Measurements from ENCODE around the gene SLC26A5.

Gene SLC26A5

DNA sequence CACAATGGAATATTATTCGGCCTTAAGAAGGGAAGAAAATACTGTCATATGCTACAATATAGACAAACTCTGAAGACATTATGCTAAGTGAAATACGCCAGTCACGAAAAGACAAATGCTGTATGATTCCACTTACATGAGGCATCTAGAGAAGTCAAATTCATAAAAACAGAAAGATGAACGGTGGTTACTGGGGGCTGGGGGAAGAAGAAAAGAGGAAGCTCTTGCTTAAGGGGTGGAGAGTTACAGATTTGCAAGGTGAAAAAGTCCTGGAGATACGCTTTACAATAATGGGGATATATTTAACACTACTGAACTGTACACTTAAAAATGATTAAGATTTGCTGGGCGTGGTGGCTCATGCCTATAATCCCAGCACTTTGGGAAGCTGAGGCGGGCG is 49.5 kb downstream of the SLC26A5 start:
- H3K4me3 ChIP-seq (ENCODE audit: low read length): no peak overlapping the region
- H3K9ac ChIP-seq (ENCODE audit: low read length): no peak overlapping the region
- no peaks in the 10 kb centered on the region for H3K4me1 ChIP-seq (ENCODE audit: control insufficient read depth, low read depth, low read length)
- no peak overlapping the region for H3K27ac ChIP-seq (ENCODE audit: low read length)
- no peaks in the 10 kb centered on the region for H3K27me3 ChIP-seq (ENCODE audit: control insufficient read depth, insufficient read depth, low read length)
- H3K9me3 ChIP-seq (ENCODE audit: control insufficient read depth, low read depth, low read length): no peaks in the 10 kb centered on the region
- no peaks in the 10 kb centered on the region for H3K36me3 ChIP-seq (ENCODE audit: control insufficient read depth, low read depth, low read length)

DNA sequence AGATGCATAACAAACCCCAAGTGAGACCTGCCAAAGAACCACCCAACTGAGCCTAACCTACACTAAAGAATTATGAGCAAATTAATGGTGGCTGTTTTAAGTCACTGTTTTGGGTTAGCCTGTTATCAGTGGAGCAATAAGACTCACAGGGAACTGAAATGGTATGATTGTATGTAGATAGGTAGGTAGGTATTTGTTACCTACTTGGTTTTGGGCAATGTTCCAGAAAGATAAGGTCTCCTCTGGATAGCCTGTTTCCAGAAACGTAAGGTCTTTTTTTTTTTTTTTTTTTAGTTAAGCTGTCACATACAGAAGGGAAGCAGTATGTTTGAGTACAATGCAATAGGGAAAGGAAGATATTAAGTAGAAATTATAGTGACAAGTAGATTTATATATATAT is 50.9 kb downstream of the SLC26A5 start:
- no peak overlapping the region for H3K9ac ChIP-seq (ENCODE audit: low read length)
- H3K4me3 ChIP-seq (ENCODE audit: low read length): no peak overlapping the region
- no peaks in the 10 kb centered on the region for H3K4me1 ChIP-seq (ENCODE audit: control insufficient read depth, low read depth, low read length)
- H3K9me3 ChIP-seq (ENCODE audit: control insufficient read depth, low read depth, low read length): no peaks in the 10 kb centered on the region
- no peak overlapping the region for H3K27ac ChIP-seq (ENCODE audit: low read length)
- no peaks in the 10 kb centered on the region for H3K27me3 ChIP-seq (ENCODE audit: control insufficient read depth, insufficient read depth, low read length)
- no peaks in the 10 kb centered on the region for H3K36me3 ChIP-seq (ENCODE audit: control insufficient read depth, low read depth, low read length)

DNA sequence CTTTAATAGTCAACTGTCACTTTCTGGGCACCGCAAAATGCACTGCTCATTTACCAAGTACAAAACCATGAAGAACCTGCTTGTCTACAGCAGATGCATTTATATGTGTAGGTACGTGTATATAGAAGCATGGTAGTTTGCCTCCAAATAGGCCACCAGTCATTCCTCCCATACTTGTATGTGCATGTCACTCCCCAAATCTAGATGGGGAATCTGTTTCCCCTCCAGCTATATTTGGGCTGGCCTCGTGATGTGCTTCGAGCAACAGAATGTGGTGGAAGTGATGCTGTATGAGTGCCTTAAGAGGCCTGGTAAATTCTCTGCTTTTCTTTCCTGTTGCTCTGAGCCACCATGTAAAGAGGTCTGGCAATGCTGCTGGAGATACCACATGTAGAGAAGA is 51.4 kb downstream of the SLC26A5 start:
- Histone ChIP-seq H3K36me3 (ENCODE audit: control insufficient read depth, low read depth, low read length) (no peaks in the 10 kb centered on the region), H3K4me3 (ENCODE audit: low read length) (no peak overlapping the region), H3K9me3 (ENCODE audit: control insufficient read depth, low read depth, low read length) (no peaks in the 10 kb centered on the region), H3K9ac (ENCODE audit: low read length) (no peak overlapping the region), H3K27me3 (ENCODE audit: control insufficient read depth, insufficient read depth, low read length) (no peaks in the 10 kb centered on the region), H3K27ac (ENCODE audit: low read length) (no peak overlapping the region), H3K4me1 (ENCODE audit: control insufficient read depth, low read depth, low read length) (no peaks in the 10 kb centered on the region)

DNA sequence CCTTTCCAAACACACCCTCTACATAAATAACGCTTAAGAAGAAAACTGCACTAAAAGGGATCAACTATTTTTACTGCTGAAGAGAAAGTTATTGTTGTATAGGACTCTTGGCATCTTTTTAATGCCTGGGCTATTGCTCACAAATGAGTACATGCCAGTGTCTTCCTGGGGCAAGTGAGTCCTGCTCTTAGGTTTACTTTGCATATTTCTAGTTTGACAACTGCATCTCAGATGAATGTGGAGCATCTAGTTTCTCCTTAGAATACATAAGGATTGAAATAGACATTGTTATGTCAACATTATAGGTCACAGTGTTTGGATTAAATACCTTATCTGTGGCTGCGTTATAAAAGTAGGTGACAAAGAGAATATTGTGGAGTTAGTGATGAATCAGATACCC is 54.0 kb downstream of the SLC26A5 start:
- H3K27me3 ChIP-seq (ENCODE audit: control insufficient read depth, insufficient read depth, low read length): no peaks in the 10 kb centered on the region

DNA sequence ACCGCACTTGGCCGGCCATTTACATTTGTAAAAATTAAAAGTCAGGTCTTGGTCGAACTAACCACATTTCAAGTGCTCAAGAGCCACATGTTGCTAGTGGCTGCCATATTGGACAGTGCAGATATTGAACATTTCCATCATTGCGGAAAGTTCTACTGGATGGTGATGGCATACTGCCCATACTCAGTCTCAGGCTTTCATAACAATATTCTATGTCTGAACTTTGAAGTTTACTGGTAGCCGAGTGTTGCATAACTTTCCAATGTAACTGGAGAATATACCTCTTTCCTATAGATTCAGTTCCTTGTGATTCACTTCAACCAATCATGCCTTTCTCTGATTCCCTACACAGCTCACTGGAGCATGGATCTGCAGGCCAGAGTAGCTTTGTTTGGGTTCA is 54.9 kb downstream of the SLC26A5 start:
- no peaks in the 10 kb centered on the region for H3K4me1 ChIP-seq (ENCODE audit: control insufficient read depth, low read depth, low read length)
- no peaks in the 10 kb centered on the region for H3K36me3 ChIP-seq (ENCODE audit: control insufficient read depth, low read depth, low read length)
- H3K27ac ChIP-seq (ENCODE audit: low read length): no peak overlapping the region
- no peaks in the 10 kb centered on the region for H3K9me3 ChIP-seq (ENCODE audit: control insufficient read depth, low read depth, low read length)
- no peaks in the 10 kb centered on the region for H3K27me3 ChIP-seq (ENCODE audit: control insufficient read depth, insufficient read depth, low read length)
- H3K9ac ChIP-seq (ENCODE audit: low read length): no peak overlapping the region
- H3K4me3 ChIP-seq (ENCODE audit: low read length): no peak overlapping the region

More for the DNA sequence above, 54.0 kb downstream of the SLC26A5 start:
- Histone ChIP-seq H3K9ac (ENCODE audit: low read length) (no peak overlapping the region), H3K36me3 (ENCODE audit: control insufficient read depth, low read depth, low read length) (no peaks in the 10 kb centered on the region), H3K4me3 (ENCODE audit: low read length) (no peak overlapping the region), H3K9me3 (ENCODE audit: control insufficient read depth, low read depth, low read length) (no peaks in the 10 kb centered on the region), H3K27ac (ENCODE audit: low read length) (no peak overlapping the region), H3K4me1 (ENCODE audit: control insufficient read depth, low read depth, low read length) (no peaks in the 10 kb centered on the region)

DNA sequence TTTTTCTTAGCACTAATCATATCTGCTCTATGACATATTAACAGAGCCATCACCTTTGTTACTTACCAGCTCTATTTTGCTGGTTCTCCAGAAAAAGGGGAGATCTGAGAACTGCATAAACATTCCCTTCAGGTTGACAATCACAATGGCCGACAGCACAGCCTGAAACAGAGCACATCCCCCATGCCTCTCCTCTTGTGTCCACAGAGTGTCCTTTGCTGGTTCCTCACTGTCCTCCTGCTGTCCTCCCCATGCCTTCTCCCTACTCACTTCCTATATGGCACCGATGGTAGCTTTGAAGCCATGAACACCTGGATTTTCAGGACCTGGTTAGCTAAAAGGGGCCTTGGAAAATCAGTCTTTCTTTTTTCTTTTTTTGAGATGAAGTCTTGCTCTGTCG is 56.7 kb downstream of the SLC26A5 start:
- no peaks in the 10 kb centered on the region for H3K9me3 ChIP-seq (ENCODE audit: control insufficient read depth, low read depth, low read length)
- H3K27me3 ChIP-seq (ENCODE audit: control insufficient read depth, insufficient read depth, low read length): no peaks in the 10 kb centered on the region
- no peak overlapping the region for H3K4me3 ChIP-seq (ENCODE audit: low read length)
- H3K27ac ChIP-seq (ENCODE audit: low read length): no peak overlapping the region
- H3K4me1 ChIP-seq (ENCODE audit: control insufficient read depth, low read depth, low read length): no peaks in the 10 kb centered on the region
- H3K36me3 ChIP-seq (ENCODE audit: control insufficient read depth, low read depth, low read length): no peaks in the 10 kb centered on the region
- no peak overlapping the region for H3K9ac ChIP-seq (ENCODE audit: low read length)

DNA sequence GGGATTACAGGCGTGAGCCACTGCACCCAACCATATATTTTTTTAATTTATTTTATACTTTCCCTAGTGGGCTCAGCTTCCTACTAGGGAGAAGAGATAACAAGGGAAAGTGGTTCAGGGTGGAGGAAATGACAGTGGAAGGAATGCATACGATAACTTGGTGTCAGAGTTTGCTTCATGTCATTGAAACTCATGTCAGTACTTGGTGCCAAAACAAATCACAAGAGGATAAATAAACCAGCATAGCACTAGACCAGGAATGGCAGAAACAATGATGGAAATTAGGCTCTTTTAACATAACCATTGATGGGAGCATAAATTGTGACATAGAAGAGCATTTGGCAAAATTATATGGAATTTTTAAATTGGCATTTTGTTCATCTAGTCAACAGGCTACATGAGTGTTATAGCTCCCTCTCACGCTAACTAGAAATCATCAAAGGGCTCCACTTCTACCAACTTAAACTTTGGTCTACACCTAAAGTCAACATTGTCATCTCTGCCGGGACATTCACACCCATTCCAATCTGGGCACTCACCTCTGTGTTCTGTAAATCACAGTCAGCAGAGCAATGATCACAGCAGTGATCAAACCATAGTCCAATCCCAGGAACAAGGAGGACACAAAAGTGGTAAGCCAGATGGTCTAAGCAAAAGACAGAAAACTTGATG is 57.4 kb downstream of the SLC26A5 start:
- no peak overlapping the region for H3K9ac ChIP-seq (ENCODE audit: low read length)
- H3K36me3 ChIP-seq (ENCODE audit: control insufficient read depth, low read depth, low read length): no peaks in the 10 kb centered on the region
- no peaks in the 10 kb centered on the region for H3K9me3 ChIP-seq (ENCODE audit: control insufficient read depth, low read depth, low read length)
- H3K27ac ChIP-seq (ENCODE audit: low read length): no peak overlapping the region
- H3K4me3 ChIP-seq (ENCODE audit: low read length): no peak overlapping the region
- H3K27me3 ChIP-seq (ENCODE audit: control insufficient read depth, insufficient read depth, low read length): no peaks in the 10 kb centered on the region
- H3K4me1 ChIP-seq (ENCODE audit: control insufficient read depth, low read depth, low read length): no peaks in the 10 kb centered on the region

DNA sequence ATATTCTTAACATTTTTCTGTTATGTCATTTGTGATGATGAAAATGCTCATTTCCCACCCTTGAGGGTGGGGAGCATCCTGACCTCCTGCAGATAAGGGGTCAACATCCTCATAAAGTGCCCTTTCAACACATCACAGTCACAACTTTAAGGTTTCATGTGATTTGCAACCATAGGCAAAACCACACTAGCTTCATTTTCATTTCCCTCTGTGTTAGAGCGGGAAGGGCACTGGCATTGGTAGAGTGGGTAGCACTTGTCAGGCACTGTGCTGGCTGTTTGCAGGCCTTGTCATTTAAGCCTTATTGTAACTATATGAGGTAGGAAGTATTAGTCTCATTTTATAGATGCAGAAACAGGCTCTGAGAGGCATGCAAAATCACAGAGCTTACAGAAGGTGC is 58.8 kb downstream of the SLC26A5 start:
- Histone ChIP-seq H3K27ac (ENCODE audit: low read length) (no peak overlapping the region), H3K9me3 (ENCODE audit: control insufficient read depth, low read depth, low read length) (no peaks in the 10 kb centered on the region), H3K4me1 (ENCODE audit: control insufficient read depth, low read depth, low read length) (no peaks in the 10 kb centered on the region), H3K4me3 (ENCODE audit: low read length) (no peak overlapping the region), H3K36me3 (ENCODE audit: control insufficient read depth, low read depth, low read length) (no peaks in the 10 kb centered on the region), H3K27me3 (ENCODE audit: control insufficient read depth, insufficient read depth, low read length) (no peaks in the 10 kb centered on the region), H3K9ac (ENCODE audit: low read length) (no peak overlapping the region)

DNA sequence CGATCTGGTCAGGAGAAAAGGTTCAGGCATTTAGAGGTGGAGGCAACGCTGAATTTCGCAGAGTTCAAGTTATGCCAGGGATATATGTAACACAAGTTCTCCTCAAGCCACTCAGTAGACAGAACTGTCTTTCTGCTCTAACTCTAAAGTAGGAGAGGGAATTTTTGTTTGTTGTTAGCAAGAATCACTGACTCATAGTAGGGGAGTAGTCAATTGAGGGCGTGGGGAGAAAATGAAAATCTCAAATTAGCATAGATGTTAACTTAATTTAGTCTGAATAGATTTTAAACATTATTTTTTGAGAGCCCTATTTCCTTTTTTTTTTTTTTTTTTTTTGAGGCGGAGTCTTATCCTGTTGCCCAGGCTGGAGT is 64.0 kb downstream of the SLC26A5 start:
- no peaks in the 10 kb centered on the region for H3K27me3 ChIP-seq (ENCODE audit: control insufficient read depth, insufficient read depth, low read length)
- H3K4me3 ChIP-seq (ENCODE audit: low read length): no peak overlapping the region
- no peak overlapping the region for H3K9ac ChIP-seq (ENCODE audit: low read length)
- no peaks in the 10 kb centered on the region for H3K36me3 ChIP-seq (ENCODE audit: control insufficient read depth, low read depth, low read length)
- H3K9me3 ChIP-seq (ENCODE audit: control insufficient read depth, low read depth, low read length): no peaks in the 10 kb centered on the region
- H3K27ac ChIP-seq (ENCODE audit: low read length): no peak overlapping the region
- no peaks in the 10 kb centered on the region for H3K4me1 ChIP-seq (ENCODE audit: control insufficient read depth, low read depth, low read length)

DNA sequence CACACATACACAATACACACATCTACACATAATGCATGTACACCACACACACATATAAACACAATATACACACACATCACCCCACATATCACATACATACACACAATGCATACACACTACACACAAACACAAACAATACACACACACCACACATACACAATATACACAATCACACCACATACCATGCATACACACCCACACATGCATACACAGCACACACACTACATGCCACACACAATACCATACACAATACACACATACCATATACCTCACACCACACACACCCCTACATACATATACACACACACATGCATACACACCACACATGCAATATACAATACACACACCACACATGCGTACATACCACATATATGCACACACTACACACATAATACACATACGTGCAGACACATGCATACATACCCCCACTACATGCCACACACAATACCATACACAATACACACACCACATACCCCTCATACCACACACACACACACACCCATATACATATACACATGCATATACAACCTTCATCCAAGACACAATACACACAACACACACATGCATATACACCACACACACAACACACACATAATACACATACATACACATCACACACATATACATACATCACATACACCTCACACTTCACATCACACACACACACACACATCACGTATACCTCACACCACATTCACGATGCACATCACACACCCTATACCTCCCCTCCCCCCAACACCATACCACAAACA is 64.6 kb downstream of the SLC26A5 start:
- Histone ChIP-seq H3K9ac (ENCODE audit: low read length) (no peak overlapping the region), H3K4me3 (ENCODE audit: low read length) (no peak overlapping the region), H3K9me3 (ENCODE audit: control insufficient read depth, low read depth, low read length) (no peaks in the 10 kb centered on the region), H3K27me3 (ENCODE audit: control insufficient read depth, insufficient read depth, low read length) (no peaks in the 10 kb centered on the region), H3K4me1 (ENCODE audit: control insufficient read depth, low read depth, low read length) (no peaks in the 10 kb centered on the region), H3K36me3 (ENCODE audit: control insufficient read depth, low read depth, low read length) (no peaks in the 10 kb centered on the region), H3K27ac (ENCODE audit: low read length) (no peak overlapping the region)

DNA sequence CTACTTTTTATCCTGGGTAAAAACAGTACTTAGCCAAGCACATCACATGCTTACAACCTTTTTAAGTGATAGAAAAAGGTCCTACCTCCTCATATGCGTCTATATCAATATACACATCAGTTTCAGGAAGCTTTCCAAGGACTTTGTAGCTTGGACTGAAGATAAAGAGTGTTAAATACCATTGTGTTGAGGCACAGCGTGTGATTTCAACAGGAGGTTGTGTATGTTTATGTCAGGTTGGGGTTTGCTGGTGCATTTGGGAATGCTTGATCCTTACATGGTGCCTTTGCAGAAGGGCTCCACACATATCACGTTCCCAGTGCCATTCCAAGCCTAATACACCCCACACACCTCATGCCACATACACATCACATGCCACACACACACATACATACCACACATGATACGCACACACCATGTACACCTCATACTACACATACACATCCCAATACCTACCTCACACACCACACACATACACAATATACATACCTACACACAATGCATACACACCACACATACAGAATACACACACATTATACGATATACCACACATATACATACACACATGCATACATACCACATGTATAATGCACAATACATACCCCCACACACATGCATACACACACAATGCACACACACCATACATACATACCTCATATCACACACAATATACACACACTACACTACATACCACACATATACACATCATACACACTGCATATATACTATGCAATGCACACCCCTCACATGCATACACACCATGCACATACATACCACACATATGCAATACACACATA is 65.4 kb downstream of the SLC26A5 start:
- H3K27me3 ChIP-seq (ENCODE audit: control insufficient read depth, insufficient read depth, low read length): no peaks in the 10 kb centered on the region
- no peak overlapping the region for H3K27ac ChIP-seq (ENCODE audit: low read length)
- no peak overlapping the region for H3K4me3 ChIP-seq (ENCODE audit: low read length)
- H3K9ac ChIP-seq (ENCODE audit: low read length): no peak overlapping the region
- H3K4me1 ChIP-seq (ENCODE audit: control insufficient read depth, low read depth, low read length): no peaks in the 10 kb centered on the region
- H3K9me3 ChIP-seq (ENCODE audit: control insufficient read depth, low read depth, low read length): no peaks in the 10 kb centered on the region
- H3K36me3 ChIP-seq (ENCODE audit: control insufficient read depth, low read depth, low read length): no peaks in the 10 kb centered on the region
